ENCODE results near the gene TMEM151B. TPM values are rescaled to one million over a fixed set of nuclear protein-coding genes. Genes with fewer than 3 reads are reported as not detected.
A peak's percentile ranks its signal among the peaks of the same experiment; 100 is the strongest.

The TMEM151B gene
- polyA plus RNA-seq (2011; rRNA removed): 0.01 TPM in 1 of 2 replicates, not detected in the other
- 0.01 TPM in 2 replicates for polyA plus RNA-seq (2012; cell fraction: cytosol; rRNA removed)
- 0.02 and 0.04 TPM in 2 replicates for polyA plus RNA-seq (2012; cell fraction: nucleus; rRNA removed)
- 0.01 to 0.03 TPM in 2 of 3 replicates, not detected in the other for polyA plus RNA-seq (2017; fragmentation: RNase III; extraction: RNeasy Plus Mini Kit Qiagen cat#74134 plus additional on column Dnase treatment)
- not detected in 2 replicates for polyA minus RNA-seq (2011; rRNA and poly(A)+ RNA removed)

DNA sequence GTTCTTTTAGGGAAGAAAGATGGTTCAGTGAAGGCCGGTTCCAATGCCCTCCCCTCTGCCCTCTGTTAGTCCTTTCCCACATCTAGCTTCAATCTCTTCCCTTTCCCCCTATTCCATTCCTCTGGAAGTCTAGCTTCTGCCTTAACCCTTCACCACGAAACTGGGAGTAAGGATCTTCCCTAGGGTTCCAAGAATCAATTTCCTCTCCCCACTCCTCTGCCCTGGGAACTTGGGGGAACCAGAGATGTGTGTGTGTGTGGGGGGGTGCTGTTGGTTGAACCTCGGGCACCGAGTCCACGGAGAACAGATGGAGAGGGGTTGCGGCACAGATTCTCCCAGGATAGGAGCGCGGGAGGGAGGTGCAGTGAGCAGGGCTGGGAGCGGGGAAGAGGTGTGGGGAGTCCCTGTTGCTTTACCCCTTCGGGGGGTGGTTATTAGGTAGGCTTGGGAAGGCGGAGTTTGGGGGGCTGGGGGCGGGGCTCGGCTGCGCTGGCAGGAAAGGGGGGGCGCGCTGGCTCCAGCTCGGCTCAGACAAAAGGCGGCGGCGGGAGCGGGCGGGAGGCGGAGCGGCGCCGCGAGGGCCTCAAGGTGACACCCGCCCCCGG lies at the start of gene TMEM151B:
Gene TMEM151B (plus strand): TSS at position 530 of the 605 bp plus-strand sequence. CDS start 293 bp downstream, outside the sequence.
- Histone ChIP-seq H3K4me3 (peak within 1 kb of the TSS; percentile 53), H3K4me1 (peaks cover 3% of the 10 kb centered on the region; the same call in 1 of the 3 replicates), H3K27ac (peak within 1 kb of the TSS; percentile 5 to 75; a peak in 3 of 6 replicates), H3K9me3 (no peaks in the 10 kb centered on the region), H3K4me2 (peak within 1 kb of the TSS; percentile 96)
- CTCF ChIA-PET: interaction anchor here (0.7 to 6.2 kb wide), 6 partner anchors 16 to 154 kb away, joined by 3 to 181 read pairs (median 14); no protein-coding TSS in a partner anchor
- DNase-seq (ENCODE audit: low read depth in 1 of 2, low spot score in 1 of 2): no peak
- no peak for FAIRE-seq
- no peak for TF ChIP-seq ZC3H11A (IDR thresholded peaks at IDR 0.05)
- WGBS (ENCODE audit: missing lambda C conversion rate): 72% methylated on average over 9 of the region's 29 CpGs
- ATAC-seq: no peak
- POLR2A ChIA-PET: no interaction called here

DNA sequence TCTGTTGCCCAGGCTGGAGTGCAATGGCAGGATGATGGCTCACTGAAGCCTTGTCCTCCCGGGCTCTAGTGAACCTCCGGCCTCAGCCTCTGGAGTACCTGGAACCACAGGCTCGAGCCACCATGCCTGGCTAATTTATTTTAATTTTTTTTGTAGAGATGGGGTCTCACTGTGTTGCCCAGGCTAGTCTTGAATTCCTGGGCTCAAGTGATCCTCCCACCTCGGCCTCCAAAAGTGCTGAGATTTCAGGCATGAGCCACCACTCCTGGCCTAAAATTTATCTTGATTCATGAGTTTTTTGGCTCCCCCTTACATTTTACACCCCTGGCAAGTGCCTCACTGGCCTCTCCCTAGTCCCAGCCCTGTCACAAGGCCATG lies 49.3 kb upstream of the TMEM151B start:
- ATAC-seq (no peak), FAIRE-seq (no peak), DNase-seq (ENCODE audit: low read depth in 1 of 2, low spot score in 1 of 2) (no peak)
- WGBS (ENCODE audit: missing lambda C conversion rate): 86% methylated on average over 4 of the region's 4 CpGs
- H3K27ac ChIP-seq: peak overlapping the region; percentile 40 to 98; a peak in 5 of 6 replicates
- no peak overlapping the region for H3K4me3 ChIP-seq
- ChIA-PET CTCF (interaction anchor here (0.8 to 9.2 kb wide), 11 partner anchors 9 to 100 kb away, joined by 3 to 111 read pairs (median 5); partner anchors contain the start of gene HSP90AB1), POLR2A (interaction anchor here (1.6 kb wide), 1 partner anchor 26 kb away, joined by 14 read pairs; the partner anchor contains the start of gene HSP90AB1)
- H3K4me2 ChIP-seq: peak overlapping the region; percentile 93; the same call in 2 of the 3 replicates
- TF ChIP-seq RAD21 (conservative IDR thresholded peaks at IDR 0.05 in 1 of 2, IDR thresholded peaks at IDR 0.05 in 1 of 2) (no peak), HOXA7 (CRISPR knock-in tag; IDR thresholded peaks at IDR 0.05) (no peak), BCL3 (IDR thresholded peaks at IDR 0.05) (no peak), HMGXB4 (CRISPR knock-in tag; IDR thresholded peaks at IDR 0.05; ENCODE audit: borderline replicate concordance) (no peak), FOSB (CRISPR knock-in tag; IDR thresholded peaks at IDR 0.05) (no peak), SMC3 (IDR thresholded peaks at IDR 0.05) (no peak), MAZ (IDR thresholded peaks at IDR 0.05; ENCODE audit: borderline replicate concordance, low read depth, low read length) (no peak), CBX2 (IDR thresholded peaks at IDR 0.05; ENCODE audit: borderline replicate concordance, low read depth) (no peak), KDM5A (IDR thresholded peaks at IDR 0.05) (no peak), RCOR1 (IDR thresholded peaks at IDR 0.05; ENCODE audit: low read depth, low read length) (no peak), JUNB (IDR thresholded peaks at IDR 0.05) (no peak), HOXB5 (CRISPR knock-in tag; IDR thresholded peaks at IDR 0.05) (no peak), FOXS1 (CRISPR knock-in tag; IDR thresholded peaks at IDR 0.05) (no peak), ZSCAN20 (CRISPR knock-in tag; IDR thresholded peaks at IDR 0.05) (no peak), CHD4 (IDR thresholded peaks at IDR 0.05; ENCODE audit: borderline replicate concordance) (no peak), TFCP2L1 (CRISPR knock-in tag; IDR thresholded peaks at IDR 0.05) (no peak)
- TF ChIP-seq, protein P1, sequence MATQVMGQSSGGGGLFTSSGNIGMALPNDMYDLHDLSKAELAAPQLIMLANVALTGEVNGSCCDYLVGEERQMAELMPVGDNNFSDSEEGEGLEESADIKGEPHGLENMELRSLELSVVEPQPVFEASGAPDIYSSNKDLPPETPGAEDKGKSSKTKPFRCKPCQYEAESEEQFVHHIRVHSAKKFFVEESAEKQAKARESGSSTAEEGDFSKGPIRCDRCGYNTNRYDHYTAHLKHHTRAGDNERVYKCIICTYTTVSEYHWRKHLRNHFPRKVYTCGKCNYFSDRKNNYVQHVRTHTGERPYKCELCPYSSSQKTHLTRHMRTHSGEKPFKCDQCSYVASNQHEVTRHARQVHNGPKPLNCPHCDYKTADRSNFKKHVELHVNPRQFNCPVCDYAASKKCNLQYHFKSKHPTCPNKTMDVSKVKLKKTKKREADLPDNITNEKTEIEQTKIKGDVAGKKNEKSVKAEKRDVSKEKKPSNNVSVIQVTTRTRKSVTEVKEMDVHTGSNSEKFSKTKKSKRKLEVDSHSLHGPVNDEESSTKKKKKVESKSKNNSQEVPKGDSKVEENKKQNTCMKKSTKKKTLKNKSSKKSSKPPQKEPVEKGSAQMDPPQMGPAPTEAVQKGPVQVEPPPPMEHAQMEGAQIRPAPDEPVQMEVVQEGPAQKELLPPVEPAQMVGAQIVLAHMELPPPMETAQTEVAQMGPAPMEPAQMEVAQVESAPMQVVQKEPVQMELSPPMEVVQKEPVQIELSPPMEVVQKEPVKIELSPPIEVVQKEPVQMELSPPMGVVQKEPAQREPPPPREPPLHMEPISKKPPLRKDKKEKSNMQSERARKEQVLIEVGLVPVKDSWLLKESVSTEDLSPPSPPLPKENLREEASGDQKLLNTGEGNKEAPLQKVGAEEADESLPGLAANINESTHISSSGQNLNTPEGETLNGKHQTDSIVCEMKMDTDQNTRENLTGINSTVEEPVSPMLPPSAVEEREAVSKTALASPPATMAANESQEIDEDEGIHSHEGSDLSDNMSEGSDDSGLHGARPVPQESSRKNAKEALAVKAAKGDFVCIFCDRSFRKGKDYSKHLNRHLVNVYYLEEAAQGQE (IDR thresholded peaks at IDR 0.05): no peak
- TF ChIP-seq, protein P2, sequence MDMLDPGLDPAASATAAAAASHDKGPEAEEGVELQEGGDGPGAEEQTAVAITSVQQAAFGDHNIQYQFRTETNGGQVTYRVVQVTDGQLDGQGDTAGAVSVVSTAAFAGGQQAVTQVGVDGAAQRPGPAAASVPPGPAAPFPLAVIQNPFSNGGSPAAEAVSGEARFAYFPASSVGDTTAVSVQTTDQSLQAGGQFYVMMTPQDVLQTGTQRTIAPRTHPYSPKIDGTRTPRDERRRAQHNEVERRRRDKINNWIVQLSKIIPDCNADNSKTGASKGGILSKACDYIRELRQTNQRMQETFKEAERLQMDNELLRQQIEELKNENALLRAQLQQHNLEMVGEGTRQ (IDR thresholded peaks at IDR 0.05): no peak
- TF ChIP-seq, protein P3, sequence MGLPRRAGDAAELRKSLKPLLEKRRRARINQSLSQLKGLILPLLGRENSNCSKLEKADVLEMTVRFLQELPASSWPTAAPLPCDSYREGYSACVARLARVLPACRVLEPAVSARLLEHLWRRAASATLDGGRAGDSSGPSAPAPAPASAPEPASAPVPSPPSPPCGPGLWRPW (IDR thresholded peaks at IDR 0.05): no peak
- TF ChIP-seq, protein P4, sequence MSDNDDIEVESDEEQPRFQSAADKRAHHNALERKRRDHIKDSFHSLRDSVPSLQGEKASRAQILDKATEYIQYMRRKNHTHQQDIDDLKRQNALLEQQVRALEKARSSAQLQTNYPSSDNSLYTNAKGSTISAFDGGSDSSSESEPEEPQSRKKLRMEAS (IDR thresholded peaks at IDR 0.05): no peak
- no peaks in the 10 kb centered on the region for H3K9me3 ChIP-seq
- H3K4me1 ChIP-seq: peaks cover 63% of the 10 kb centered on the region
